Stimulated activated CD4-positive, alpha-beta T cell treated with anti-CD3 and anti-CD28 coated beads, TNF-alpha, amount 100 ng/mL, for 24 hours (primary cell): ENCODE results near the gene FGF12.

Experiments
- DNase-seq, 3 experiments: peaks; one replicate each; pipeline ENCODE4 v3.0.0-alpha.2; 2020; ENCODE audit warnings: low read depth in 3 of 3

Gene FGF12

GRCh38 chr3:192188218-192188835 is 539.0 kb downstream of the FGF12 start:
- DNase-seq, result peak in 2 of 3 experiments; percentile 2 to 27

- no peak for DNase-seq
Measured at GRCh38 chr3:192187485-192188051, 539.8 kb downstream of the FGF12 start.

GRCh38 chr3:192186498-192186897 is 540.8 kb downstream of the FGF12 start:
- DNase-seq, result no peak

GRCh38 chr3:192186045-192186444 is 541.3 kb downstream of the FGF12 start:
- no peak for DNase-seq

- no peak for DNase-seq
Measured at GRCh38 chr3:192183109-192183508, 544.2 kb downstream of the FGF12 start.

GRCh38 chr3:192181151-192181550 is 546.2 kb downstream of the FGF12 start:
- no peak for DNase-seq

- no peak for DNase-seq
Measured at GRCh38 chr3:192177383-192177782, 550.0 kb downstream of the FGF12 start.

- DNase-seq, result no peak
Measured at GRCh38 chr3:192174283-192174682, 553.1 kb downstream of the FGF12 start.

- DNase-seq, result no peak
Measured at GRCh38 chr3:192171213-192171612, 556.1 kb downstream of the FGF12 start.

GRCh38 chr3:192170659-192171058 is 556.7 kb downstream of the FGF12 start:
- no peak for DNase-seq

- DNase-seq, result no peak
Measured at GRCh38 chr3:192170031-192170430, 557.3 kb downstream of the FGF12 start.

- DNase-seq, result no peak
Measured at GRCh38 chr3:192169332-192169915, 557.9 kb downstream of the FGF12 start.

- DNase-seq, result no peak
Measured at GRCh38 chr3:192168202-192168601, 559.1 kb downstream of the FGF12 start.

- DNase-seq, result no peak
Measured at GRCh38 chr3:192165552-192165951, 561.8 kb downstream of the FGF12 start.

- no peak for DNase-seq
Measured at GRCh38 chr3:192161661-192162060, 565.7 kb downstream of the FGF12 start.

GRCh38 chr3:192156382-192156781 is 571.0 kb downstream of the FGF12 start:
- DNase-seq, result no peak

GRCh38 chr3:192155194-192155593 is 572.1 kb downstream of the FGF12 start:
- DNase-seq, result no peak

GRCh38 chr3:192133271-192133670 is 594.1 kb downstream of the FGF12 start:
- no peak for DNase-seq

- peak in 1 of 3 experiments; percentile 7 for DNase-seq
Measured at GRCh38 chr3:192130534-192131132, 596.7 kb downstream of the FGF12 start.

- DNase-seq, result no peak
Measured at GRCh38 chr3:192129586-192129985, 597.8 kb downstream of the FGF12 start.

GRCh38 chr3:192128922-192129321 is 598.4 kb downstream of the FGF12 start:
- DNase-seq, result no peak

GRCh38 chr3:192128060-192128459 is 599.3 kb downstream of the FGF12 start:
- no peak for DNase-seq
